NCI-H1694 treated with DMSO at 0.1 percent for 48 hours (cell line): ENCODE data around the gene CPEB1.

Source experiments
- DNase-seq: peaks from one replicate; lab custom pipeline; 2025; lab: John Stamatoyannopoulos, UW

Gene CPEB1

GRCh38 chr15:82647045-82647834 is at the start of gene CPEB1:
TSS of gene CPEB1 (minus strand) at chr15:82647363. CDS start at chr15:82628459, 18,904 bp downstream.
- DNase-seq, result peak; percentile 19

- no peak for DNase-seq
These were observed 45.0 kb upstream of the CPEB1 start for GRCh38 chr15:82692171-82692570.

- DNase-seq, result no peak
These were observed 42.0 kb upstream of the CPEB1 start for GRCh38 chr15:82689147-82689546.

- DNase-seq, result no peak
These were observed 41.5 kb upstream of the CPEB1 start for GRCh38 chr15:82688691-82689090.

- no peak for DNase-seq
These were observed 34.2 kb upstream of the CPEB1 start for GRCh38 chr15:82681371-82681770.

GRCh38 chr15:82680200-82681102 is 33.3 kb upstream of the CPEB1 start:
- DNase-seq, result no peak

- no peak for DNase-seq
These were observed 32.5 kb upstream of the CPEB1 start for GRCh38 chr15:82679626-82680199.

GRCh38 chr15:82677720-82678323 is 30.7 kb upstream of the CPEB1 start:
- no peak for DNase-seq

GRCh38 chr15:82674873-82675272 is 27.7 kb upstream of the CPEB1 start:
- no peak for DNase-seq

GRCh38 chr15:82670699-82671098 is 23.5 kb upstream of the CPEB1 start:
- DNase-seq, result no peak

- DNase-seq, result no peak
These were observed 19.4 kb upstream of the CPEB1 start for GRCh38 chr15:82666606-82667005.

- DNase-seq, result no peak
These were observed 16.9 kb upstream of the CPEB1 start for GRCh38 chr15:82664021-82664420.

- DNase-seq, result no peak
These were observed 16.0 kb upstream of the CPEB1 start for GRCh38 chr15:82663186-82663600.

- DNase-seq, result no peak
These were observed 15.5 kb upstream of the CPEB1 start for GRCh38 chr15:82662641-82663040.

- no peak for DNase-seq
These were observed 13.2 kb upstream of the CPEB1 start for GRCh38 chr15:82660378-82660777.

GRCh38 chr15:82656641-82657266 is 9.6 kb upstream of the CPEB1 start:
- no peak for DNase-seq

- no peak for DNase-seq
These were observed 8.4 kb upstream of the CPEB1 start for GRCh38 chr15:82655606-82656005.

GRCh38 chr15:82653483-82654168 is 6.5 kb upstream of the CPEB1 start:
- no peak for DNase-seq

- no peak for DNase-seq
These were observed 4.5 kb upstream of the CPEB1 start for GRCh38 chr15:82651708-82652107.

GRCh38 chr15:82650046-82650670 is 3.0 kb upstream of the CPEB1 start:
- DNase-seq, result no peak
